HL-60 (cell line): ENCODE results near the gene WWOX.

Experiments
- DNase-seq, 2 experiments: peaks; one replicate each; pipeline ENCODE4 v3.0.0-alpha.2; 2010 to 2020; ENCODE audit warnings: low read depth in 1 of 2, low spot score in 1 of 2
- H3K27ac ChIP-seq: fragments of 250-450 bp; sonication (Bioruptor Pico); replicated peaks from 2 replicates; pipeline ENCODE4 v1.5.1; 2020; ENCODE audit warnings: mild to moderate bottlenecking, moderate library complexity
- H3K27me3 ChIP-seq: fragments of 250-450 bp; sonication (Bioruptor Pico); 2 replicates; pipeline ENCODE4 v1.5.1; 2021; ENCODE audit warnings: mild to moderate bottlenecking, moderate library complexity; ENCODE audit not compliant: insufficient read depth, poor library complexity, severe bottlenecking
- H3K4me3 ChIP-seq: replicated peaks from 2 replicates; pipeline ENCODE4 v1.5.1; 2011; ENCODE audit warnings: mild to moderate bottlenecking, control low read depth, low read length; ENCODE audit not compliant: insufficient read depth
- CTCF ChIP-seq: IDR thresholded peaks from one replicate; pipeline ENCODE4 v1.5.1; 2011; ENCODE audit warnings: low read length, control low read depth, inconsistent platforms; ENCODE audit not compliant: insufficient read depth
- GABPA ChIP-seq: IDR thresholded peaks from 2 replicates; pipeline ENCODE4 v1.6.1; 2012; ENCODE audit warnings: low read depth
- POLR2AphosphoS5 ChIP-seq: IDR thresholded peaks from 2 replicates; pipeline ENCODE4 v1.6.1; 2012; ENCODE audit warnings: low read depth
- SPI1 ChIP-seq: IDR thresholded peaks from 2 replicates; pipeline ENCODE4 v1.6.1; 2012; ENCODE audit warnings: low read depth, mild to moderate bottlenecking, borderline replicate concordance
- TF ChIP-seq, protein P1 (sequence below): IDR thresholded peaks from 2 replicates; pipeline ENCODE4 v1.6.1; 2012; ENCODE audit warnings: low read depth; ENCODE audit not compliant: insufficient replicate concordance

The WWOX gene

DNA sequence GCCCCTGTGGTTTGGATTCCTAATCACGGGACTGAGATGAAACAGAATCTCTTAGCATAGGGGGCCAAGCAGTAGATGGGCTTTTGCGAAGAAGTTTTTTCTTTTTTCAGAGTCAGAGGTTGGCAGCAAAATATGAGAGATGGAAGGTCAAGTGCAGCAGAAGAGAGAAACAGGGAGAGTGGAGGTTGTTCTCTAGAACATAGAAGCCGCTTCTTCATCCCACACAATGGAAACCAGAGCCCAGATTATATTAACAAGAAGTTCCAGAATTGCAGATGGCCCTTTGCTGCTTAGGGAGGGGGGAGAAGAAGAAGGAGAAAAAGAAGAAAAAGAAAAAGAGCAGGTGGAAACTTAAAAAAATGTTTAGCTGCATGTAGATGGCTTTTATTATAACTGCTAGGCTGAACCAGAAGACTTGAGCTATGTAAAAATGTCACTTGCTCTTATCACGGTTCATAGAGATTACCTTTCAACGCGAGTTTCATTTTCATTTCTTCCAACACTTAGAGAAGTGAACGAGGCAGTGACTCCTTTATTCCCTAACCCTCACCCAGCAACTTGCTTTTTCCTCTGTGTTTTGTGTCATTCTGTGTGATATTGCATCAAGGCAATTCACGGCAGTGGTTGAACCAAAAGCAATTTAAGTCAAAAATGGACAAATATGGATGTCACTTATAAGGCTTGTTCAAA, 737.5 kb downstream of the WWOX start:
- no peak overlapping the region for H3K27ac ChIP-seq
- TF ChIP-seq CTCF (no peak), POLR2AphosphoS5 (no peak), SPI1 (no peak), GABPA (no peak)
- TF ChIP-seq, protein P1, sequence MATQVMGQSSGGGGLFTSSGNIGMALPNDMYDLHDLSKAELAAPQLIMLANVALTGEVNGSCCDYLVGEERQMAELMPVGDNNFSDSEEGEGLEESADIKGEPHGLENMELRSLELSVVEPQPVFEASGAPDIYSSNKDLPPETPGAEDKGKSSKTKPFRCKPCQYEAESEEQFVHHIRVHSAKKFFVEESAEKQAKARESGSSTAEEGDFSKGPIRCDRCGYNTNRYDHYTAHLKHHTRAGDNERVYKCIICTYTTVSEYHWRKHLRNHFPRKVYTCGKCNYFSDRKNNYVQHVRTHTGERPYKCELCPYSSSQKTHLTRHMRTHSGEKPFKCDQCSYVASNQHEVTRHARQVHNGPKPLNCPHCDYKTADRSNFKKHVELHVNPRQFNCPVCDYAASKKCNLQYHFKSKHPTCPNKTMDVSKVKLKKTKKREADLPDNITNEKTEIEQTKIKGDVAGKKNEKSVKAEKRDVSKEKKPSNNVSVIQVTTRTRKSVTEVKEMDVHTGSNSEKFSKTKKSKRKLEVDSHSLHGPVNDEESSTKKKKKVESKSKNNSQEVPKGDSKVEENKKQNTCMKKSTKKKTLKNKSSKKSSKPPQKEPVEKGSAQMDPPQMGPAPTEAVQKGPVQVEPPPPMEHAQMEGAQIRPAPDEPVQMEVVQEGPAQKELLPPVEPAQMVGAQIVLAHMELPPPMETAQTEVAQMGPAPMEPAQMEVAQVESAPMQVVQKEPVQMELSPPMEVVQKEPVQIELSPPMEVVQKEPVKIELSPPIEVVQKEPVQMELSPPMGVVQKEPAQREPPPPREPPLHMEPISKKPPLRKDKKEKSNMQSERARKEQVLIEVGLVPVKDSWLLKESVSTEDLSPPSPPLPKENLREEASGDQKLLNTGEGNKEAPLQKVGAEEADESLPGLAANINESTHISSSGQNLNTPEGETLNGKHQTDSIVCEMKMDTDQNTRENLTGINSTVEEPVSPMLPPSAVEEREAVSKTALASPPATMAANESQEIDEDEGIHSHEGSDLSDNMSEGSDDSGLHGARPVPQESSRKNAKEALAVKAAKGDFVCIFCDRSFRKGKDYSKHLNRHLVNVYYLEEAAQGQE = no peak
- no peak for DNase-seq
- H3K27me3 ChIP-seq = no peaks in the 10 kb centered on the region
- H3K4me3 ChIP-seq = no peak overlapping the region

GRCh38 chr16:78837706-78838105, 738.3 kb downstream of the WWOX start:
- TF ChIP-seq GABPA = no peak
- TF ChIP-seq SPI1 = no peak
- Histone ChIP-seq H3K27ac (no peak overlapping the region), H3K4me3 (no peak overlapping the region), H3K27me3 (no peaks in the 10 kb centered on the region)
- DNase-seq = no peak

GRCh38 chr16:78838276-78838675, 738.8 kb downstream of the WWOX start:
- DNase-seq = no peak
- Histone ChIP-seq H3K27ac (no peak overlapping the region), H3K27me3 (no peaks in the 10 kb centered on the region), H3K4me3 (no peak overlapping the region)
- TF ChIP-seq POLR2AphosphoS5 (no peak), GABPA (no peak), CTCF (no peak), SPI1 (no peak)
- TF ChIP-seq, protein P1 = no peak

DNA sequence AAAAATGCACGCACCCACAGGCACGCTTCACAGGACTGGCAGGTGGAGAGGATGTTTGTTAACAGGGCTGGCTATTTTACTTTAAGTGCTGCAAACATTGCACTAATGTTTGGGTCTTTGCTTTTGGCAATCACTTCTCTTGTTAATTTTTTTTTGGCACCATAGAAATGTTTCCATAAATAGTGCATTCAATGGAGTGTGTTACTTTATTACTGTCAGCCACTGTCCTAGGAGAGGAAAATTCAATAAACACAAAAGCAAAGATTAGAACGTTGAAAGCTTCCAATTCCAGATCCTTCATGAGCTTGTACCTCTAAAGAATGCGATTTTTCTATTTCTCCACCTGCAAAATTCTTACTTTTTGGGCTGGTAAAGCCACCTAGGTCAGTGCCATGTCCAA, 743.5 kb downstream of the WWOX start:
- TF ChIP-seq SPI1 (no peak), POLR2AphosphoS5 (no peak), GABPA (no peak), CTCF (no peak)
- TF ChIP-seq, protein P1 = no peak
- DNase-seq = no peak
- H3K27me3 ChIP-seq = no peaks in the 10 kb centered on the region
- H3K27ac ChIP-seq = no peak overlapping the region
- no peak overlapping the region for H3K4me3 ChIP-seq
